ENCODE measurements around the gene LARGE1.
A peak's percentile ranks its signal among the peaks of the same experiment; 100 is the strongest.

LARGE1 gene

DNA sequence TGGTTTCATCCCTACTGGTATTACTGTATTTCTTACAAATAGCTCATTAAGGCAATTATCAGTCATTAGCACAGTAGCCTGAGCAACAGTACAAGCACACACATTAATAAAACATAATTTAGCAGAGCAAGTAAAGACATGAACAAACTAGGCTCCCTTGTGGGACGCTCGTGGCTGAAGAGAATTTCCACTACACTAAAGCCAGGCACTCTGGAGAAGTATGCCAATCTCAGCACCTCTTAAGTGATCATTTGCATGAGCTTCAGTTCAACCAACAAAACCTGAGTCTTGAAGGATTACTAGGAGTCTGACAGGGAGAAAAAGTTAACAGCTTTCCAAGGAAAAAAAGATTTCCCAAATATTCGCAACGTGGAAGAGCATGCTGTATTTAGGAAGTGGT, 109.1 kb downstream of the LARGE1 start:
- peak; percentile 68 for DNase-seq

DNA sequence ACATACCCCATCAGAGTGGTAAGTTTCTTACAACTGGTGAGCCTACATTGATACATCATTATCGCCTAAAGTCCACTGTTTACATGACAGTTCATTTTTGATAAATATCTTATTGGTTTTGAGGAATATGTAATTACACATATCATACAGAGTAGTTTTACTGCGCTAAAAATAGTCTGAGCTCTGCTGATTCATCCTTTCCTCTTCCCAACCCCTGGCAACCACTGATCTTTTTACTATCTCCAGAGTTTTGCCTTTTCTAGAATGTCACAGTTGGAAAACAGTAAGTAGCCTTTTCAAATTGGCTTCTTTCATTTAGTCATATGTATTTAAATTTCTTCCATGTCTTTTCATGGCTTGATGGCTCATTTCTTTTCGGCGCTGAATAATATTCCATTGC, 112.8 kb downstream of the LARGE1 start:
- DNase-seq: no peak

DNA sequence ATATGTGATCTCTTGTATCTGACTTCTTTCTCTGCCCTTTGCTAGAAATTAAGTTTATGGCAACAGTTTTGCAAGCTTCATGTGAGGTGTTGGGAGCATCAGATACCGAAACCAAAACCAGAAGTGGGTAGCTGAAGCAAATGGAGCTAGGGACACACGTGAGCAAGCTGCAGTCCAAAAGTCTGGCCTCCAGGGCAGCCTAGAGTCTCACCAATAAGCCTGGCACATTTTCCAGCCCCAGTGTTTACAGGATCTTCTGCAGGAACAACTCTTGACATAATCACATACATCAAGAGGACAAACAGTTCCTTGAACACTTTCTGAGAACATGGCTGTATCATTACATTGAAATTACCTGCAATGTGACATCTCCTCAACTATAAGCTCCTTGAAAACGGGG, 114.1 kb downstream of the LARGE1 start:
- no peak for DNase-seq

DNA sequence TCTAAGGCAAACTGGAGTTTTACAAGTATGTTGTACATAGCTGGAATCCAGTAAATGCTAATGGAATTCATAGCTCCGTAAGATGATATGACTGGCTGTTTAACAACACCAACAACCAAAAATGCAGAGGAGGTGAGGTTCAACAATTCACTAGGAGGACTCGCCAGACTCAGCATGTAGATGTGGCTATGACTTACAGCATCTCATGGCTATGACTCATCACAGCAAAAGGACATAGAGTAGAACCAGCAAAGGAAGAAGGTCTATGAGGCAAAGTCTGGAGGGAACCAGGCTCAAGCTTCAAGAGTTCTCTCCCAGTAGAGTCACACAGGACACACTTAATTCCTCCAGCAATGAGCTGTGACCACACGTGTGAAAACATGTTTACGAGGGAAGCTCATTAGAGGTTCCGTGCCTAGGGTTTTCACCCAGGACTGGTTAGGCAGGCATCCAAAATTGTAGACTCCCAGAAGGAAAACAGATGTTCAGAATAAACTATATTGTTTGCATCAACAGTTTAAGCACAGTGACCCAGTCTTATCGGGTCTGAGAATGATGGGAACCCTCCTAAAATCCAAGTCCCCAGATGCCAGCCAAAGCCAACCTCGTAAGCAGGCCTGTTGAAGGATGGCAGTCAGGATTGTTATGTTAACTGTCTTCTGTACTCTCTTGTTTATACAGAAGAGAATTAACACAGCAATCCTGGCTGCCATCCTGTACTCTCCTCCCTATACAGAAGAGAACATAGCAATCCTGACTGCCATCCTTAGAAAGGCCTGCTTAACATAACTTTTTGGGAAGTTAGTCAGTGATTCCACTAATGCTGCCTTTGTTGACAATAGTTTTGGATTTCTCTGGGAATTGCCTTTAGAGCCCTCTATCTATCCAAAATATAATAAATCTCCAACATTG, 116.6 kb downstream of the LARGE1 start:
- peak; percentile 17 for DNase-seq

DNA sequence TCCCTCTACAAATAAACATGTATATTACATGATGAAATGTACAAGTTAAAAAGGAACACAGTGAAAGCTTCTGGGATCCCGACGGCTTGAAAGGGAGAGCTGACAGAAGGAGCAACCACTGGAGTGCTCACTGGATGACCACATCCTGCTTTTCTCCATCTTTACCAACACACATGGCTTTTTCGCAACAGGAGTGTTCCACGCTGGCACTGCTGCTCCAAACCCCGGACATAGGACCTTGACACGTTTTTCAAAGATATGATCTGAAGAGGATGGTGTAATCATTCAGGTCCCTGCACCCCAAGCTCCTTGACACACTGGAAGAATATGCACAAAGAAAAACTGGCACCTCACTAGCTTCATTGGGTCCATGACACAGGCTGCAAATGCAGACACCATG, 121.9 kb downstream of the LARGE1 start:
- DNase-seq: no peak

DNA sequence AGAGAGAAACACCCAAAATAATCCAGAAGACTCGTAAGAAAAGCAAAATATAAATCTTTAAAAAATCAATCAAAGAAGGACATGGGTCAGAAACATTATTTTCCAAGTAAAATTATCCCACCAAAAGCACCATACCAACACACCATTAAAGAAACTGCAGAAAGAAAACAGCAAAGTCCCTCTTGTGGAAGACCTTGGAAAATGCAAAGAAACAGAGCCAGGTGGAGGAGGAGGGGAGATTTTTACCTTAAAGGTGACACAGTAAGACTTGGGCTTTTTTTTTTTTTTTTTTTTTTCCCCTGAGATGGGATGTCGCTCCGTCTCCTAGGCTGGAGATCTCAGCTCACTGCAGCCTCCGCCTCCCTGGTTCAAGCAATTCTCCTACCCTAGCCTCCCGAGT, 123.8 kb downstream of the LARGE1 start:
- peak; percentile 84 for DNase-seq

DNA sequence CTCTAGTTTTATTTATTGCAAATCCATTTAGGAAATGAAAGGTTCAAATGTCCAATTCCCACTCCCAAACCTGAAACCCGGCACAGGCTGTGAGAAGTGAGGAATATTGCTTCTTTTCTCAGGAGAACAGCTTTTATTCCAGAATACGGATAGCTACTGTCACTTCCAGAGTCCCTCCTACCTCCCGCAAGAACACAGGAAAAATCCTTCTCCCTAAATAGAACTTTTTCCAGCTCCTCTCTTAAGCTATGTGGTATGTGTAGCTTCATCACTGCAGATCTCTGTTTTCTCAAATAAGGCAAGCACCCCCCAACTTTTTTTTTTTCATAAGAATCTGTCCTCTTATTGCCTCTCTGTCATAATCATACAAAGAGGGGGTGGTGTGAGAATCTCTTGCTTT, 126.8 kb downstream of the LARGE1 start:
- no peak for DNase-seq

DNA sequence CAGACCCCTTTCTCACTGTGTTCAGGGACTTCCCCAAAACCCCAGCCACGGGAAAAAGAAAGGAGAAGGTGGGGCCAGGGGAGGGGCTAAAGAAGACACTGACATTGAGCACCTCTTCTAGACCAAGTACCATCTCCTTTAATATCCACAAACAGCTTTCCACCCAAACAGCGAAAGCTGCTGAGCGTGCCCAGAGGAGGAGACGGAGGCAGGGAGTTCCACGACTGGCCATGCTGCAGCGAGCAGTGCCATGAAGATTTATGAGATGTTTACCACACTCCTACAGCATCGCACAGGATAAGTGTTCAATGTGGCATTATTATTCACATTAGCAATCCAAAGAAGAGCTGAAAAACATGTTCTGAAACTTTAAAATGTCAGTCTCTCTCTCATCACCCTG, 127.4 kb downstream of the LARGE1 start:
- DNase-seq: no peak

DNA sequence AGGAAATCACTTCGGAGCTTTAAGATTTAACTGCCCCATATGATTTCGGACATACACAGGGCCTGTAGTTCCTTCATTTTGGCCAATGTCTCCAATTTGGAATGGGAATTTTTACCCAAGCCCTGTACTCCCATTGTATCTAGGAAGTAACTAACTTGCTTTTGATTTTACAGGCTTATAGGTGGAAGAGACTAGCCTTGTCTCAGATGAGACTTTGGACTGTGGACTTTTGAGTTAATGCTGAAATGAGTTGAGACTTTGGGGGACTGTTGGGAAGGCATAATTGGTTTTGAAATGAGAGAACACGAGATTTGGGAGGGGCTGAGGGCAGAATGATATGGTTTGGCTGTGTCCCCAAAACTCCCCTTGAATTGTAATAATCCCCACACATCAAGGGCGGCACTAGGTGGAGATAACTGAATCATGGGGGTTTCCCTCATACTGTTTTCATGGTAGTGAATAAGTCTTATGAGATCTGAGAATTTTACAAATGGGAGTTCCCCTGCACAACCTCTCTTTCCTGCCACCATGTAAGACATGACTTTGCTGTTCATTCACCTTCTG, 130.5 kb downstream of the LARGE1 start:
- DNase-seq: no peak

DNA sequence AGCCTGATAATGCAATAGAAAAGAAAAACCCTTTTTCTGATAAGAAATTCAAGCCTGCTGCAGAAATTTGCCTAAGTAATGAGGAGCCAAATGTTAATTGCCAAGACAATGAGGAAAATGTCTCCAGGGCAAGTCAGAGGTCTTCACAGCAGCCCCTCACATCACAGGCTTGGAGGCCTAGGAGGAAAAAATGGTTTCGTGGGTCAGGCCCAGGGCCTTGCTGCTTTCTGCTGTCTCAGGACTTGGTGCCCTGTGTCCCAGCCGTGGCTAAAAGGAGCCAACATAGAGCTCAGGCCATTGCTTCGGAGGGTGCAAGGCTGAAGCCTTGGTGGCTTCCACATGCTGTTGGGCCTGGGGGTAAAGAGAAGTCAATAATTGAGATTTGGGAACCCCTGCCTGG, 131.3 kb downstream of the LARGE1 start:
- DNase-seq: no peak

DNA sequence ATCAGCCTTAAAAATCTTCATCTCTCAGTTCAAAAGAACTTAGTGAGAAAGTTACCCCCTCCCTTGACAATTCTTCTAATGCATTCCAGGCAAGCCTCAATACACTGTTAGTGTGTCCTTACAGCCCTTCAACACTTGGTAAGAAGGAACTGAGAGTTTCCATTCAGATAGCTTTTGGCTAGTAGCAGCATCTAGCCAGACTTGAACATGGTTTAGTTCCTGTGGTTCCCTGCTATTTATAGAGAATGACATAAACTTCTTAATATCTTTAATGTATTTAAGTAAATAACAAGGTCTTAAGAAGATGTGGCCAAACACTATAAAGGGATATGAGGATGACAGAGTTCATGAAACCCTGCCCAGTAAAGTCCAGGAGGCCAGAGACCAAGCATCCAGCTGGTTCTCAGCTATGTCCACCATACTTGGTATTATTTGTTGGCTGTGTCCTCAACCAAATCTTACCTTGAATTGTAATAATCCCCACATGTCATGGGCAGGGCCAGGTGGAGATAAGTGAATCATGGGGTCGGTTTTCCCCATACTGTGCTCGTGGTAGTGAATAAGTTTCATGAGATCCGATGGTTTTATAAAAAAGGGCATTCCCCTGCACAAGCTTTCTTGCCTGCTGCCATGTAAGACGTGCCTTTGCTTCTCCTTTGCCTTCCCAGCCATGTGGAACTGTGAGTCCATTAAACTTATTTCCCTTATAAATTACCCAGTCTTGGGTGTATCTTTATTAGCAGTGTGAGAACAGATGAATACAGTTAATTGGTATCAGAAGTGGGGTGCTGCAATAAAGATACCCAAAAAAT, 132.4 kb downstream of the LARGE1 start:
- DNase-seq: no peak

DNA sequence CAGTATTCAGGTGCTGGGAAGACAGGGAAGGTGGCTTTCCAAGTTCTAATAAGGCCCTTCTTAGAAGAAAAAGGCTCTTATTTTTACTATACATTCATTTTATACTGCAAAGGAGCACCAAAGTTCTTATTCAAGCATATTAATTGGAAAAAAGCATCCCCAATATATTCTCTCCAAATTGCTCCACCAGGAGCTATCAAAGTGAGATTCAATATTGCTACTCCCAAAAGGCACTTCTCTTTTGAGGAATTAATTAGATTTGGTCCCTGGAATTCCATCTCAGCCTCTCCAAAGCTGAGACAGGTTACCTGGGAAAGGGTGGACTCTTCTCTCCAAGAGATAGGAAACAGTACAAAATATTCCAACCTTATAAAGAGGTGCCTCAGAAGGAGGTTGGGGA, 134.1 kb downstream of the LARGE1 start:
- DNase-seq: no peak

DNA sequence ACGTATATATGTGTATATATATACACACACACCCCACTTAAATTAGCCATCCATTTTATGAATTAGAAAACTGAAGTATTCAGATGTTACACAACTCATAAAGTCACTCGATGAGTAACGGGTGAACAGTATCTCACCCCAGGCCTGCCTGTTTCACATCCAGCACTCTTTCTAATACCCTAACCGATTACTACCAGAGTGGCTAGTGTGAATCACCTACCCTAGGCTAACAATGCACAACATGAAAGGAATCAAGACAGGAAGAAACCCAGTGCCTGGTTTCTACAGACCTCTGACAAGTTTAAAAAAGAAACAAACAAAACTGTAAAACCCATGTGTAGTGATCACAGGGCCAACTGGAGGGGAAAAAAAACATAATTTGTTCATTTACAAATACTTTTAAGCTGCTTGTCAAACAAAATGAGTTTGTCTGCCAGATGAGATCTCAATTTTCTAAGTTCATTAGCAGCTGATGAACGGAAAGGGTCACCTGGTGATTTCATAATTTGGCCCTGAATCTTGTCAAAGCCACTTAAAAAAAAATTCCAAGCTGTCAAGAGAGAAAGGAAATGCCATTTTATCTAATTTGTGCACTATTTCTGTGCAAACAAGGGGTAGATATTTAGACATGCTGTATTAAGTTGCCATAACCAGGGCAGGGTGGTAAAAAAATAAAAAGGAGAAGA, 134.8 kb downstream of the LARGE1 start:
- DNase-seq: no peak

DNA sequence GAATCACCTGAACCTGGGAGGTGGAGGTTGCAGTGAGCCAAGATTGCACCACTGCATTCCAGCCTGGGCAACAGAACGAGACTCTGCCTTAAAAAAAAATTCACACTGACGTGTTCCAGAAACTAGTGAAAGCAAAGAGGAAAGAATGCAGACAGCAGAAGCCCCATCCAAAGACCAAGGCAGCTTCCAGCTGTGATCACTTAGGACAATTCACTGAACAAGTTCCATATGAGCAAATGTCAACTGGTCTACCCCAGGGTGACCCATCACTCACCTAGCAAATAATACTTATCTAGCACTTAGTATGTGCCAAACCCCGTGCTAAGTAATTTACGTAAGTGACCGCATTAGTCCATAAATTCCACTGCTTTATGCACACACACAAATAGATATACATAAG, 138.9 kb downstream of the LARGE1 start:
- no peak for DNase-seq

DNA sequence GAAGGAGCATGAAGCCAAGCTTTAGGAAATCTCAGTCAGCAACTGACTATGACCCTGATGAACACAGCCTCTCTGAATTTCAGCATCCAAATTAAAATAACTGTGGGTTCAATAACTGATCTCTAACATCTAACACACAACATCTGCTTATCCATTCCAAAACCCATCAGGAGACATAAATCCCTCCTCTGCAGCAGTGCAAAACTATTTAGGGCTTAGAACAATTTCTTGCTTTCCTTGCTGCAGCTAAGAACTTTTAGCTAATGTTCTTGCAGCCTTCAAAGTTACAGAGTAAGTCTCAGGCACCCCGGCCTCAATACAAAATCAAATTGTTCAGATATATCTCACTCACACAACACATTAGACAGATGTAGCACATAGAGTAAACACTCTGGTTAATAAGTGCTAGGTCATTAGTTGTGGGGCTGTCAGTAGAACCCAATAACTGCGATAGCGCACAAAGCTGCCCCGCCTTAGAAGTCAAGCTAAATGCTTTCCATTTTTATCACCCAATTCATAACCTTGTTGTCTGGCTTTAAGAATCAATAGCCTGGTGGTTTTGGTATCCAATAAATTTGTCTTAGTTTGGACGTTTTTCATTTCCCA, 139.6 kb downstream of the LARGE1 start:
- DNase-seq: no peak

DNA sequence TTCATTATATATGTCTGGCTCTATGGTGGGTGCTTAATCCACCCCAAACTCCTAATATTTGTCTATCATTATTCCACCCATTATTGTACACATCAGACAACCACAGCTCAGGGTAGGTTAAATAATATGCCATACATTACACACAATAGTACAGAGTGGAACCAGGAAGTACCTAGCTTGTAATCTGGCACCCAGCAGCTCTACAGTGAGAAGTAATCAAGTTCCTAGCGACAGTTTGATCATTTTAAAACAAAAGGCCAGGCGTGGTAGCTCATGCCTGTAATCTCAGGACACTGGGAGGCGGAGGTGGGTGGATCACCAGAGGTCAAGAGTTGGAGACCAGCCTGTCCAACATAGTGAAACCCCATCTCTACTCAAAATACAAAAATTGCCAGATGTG, 141.0 kb downstream of the LARGE1 start:
- no peak for DNase-seq

DNA sequence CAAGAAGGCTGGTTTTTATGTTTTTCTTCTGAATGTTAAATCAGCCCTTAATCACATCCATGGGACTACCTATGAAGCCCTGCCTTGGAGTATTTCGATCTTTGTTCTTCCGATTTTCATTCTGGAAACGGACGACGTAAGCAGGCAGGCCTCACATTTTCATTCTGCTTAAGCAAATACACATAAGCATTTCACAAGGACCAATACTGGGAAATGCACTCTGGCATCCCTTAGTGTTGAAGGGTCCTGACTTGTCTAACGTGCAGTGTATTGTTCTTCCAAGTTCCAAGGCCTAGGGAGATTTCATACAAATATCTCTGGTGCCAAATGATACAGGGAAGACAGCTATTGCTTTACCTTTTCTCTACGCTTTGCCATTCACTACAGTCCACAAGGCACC, 143.8 kb downstream of the LARGE1 start:
- DNase-seq: no peak

DNA sequence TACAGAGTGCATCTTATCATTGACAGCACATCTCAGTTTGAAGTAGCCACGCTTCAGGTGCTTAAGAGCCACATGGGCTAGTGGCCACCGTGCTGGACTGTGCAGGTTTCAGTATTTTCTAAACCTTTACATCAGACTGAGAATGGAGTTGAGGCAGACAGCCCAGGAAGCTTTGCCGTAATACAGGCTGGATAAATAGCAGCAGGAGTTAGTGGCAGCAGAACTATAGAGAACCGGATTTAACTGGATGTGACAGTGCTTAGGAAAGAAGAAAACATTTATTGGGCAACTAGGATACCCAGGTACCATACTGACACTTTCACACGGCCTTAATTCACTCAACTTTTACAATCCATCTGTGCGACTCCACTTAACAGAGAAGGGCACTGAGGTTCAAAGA, 145.5 kb downstream of the LARGE1 start:
- no peak for DNase-seq

DNA sequence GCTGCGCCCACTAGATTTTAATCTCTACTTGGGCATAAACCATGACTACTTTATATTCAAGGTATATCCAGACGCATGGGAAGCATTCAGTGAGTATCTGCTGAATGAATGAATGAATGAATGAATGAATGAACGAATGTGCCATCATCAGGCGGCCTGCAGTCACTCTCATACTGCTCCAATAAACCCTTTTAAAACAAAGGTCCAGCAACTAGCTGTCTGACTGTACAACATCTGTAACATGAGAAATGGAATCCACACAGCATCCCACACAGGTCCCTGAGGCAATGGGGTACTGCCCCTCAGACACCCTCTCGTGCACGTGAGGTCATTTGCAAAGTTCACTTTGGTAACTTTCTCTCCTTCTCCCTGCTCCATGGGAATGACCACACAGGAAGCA, 147.5 kb downstream of the LARGE1 start:
- no peak for DNase-seq

DNA sequence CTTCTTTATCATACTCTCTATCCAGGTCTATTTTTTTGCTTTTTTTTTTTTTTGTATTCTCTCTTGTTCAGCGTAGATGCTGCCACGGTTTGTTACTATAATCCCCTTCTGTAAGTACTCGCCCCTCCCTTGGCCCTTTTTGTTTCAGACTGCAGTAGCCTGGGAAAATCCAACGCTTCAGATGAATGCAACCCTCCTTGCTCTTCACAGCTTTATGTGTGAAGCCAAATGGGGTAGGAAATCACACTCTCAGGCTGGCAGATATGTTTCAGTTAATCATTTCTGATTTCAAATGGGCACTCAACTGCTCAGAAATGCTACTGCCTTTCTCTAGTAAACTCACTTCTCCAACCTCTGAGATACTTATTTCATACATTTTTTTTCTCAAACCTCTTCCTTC, 149.1 kb downstream of the LARGE1 start:
- no peak for DNase-seq

DNA sequence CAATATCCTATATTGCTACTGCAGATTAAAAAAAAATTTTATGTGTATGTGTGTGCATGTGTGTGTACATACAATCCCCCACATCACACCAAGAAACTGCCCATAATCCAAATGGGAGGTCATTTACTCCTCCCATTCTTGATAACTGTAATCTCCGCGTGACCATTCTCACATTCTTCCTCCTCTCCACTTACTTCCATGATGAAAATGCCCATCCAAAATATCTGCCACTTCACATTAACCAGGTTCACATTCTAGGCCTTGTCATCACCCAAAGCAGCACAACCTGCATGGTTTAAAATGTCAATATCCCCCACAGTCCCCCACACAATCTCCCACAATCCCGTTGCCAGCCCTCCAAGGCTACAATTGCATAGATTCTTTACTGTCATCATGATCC, 149.6 kb downstream of the LARGE1 start:
- no peak for DNase-seq

DNA sequence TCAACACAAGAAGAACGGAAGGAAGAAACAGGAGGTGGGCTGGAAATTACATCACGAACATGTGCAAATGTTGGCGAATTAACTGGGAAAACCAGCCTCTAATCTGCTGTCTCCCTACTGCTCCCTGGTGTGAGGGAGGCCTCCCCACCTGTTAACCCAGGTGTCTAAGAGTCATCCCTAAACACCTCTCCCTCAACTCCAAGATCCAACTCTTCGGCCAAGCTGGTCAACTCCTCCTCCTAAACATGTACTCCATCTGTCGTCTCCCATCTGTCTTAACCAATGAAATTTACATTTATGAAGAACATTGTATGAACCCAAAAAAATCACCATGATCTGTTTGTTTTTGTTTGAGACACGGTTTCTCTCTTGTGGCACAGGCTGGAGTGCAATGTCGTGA, 154.2 kb downstream of the LARGE1 start:
- DNase-seq: peak; percentile 51

DNA sequence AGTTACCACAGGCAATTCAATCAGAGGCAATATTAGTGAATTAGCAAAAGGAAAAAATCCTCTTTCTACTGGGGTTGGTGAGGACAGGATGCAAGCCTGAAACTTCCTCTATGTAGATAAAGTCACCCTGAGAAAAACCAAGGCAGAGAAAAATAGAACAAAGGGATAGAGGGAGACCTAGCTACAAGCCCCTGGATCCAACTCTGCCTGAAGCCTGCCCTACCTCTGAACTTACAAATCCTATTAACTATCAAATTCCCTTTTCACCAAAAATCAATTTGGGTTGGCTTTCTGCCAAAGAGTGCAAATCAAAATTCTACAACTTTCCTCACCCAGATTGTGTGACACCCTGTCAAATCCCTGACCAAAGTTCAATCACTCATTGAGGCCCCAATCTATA, 161.3 kb downstream of the LARGE1 start:
- DNase-seq: no peak

Data from DMS 273 treated with DMSO at 0.1 percent for 48 hours (cell line).